K562 (cell line): Measurements from ENCODE around the gene TLCD1. TPM values are rescaled to one million over a fixed set of nuclear protein-coding genes. Genes with fewer than 3 reads are reported as not detected.
A peak's percentile ranks its signal among the peaks of the same experiment; 100 is the strongest.

ENCODE experiments used
- BACH1 ChIP-seq: fragments of 200-800 bp; sonication (Bioruptor generic); IDR thresholded peaks from 2 replicates; pipeline ENCODE4 v1.6.1; 2016; ENCODE audit warnings: missing genetic modification characterization, missing compliant biosample characterization
- BMI1 ChIP-seq: fragments of 150-350 bp; IDR thresholded peaks from 2 replicates; pipeline ENCODE4 v1.6.1; 2014; ENCODE audit warnings: low read length
- CBFA2T3 ChIP-seq: fragments of 450-650 bp; IDR thresholded peaks from 2 replicates; pipeline ENCODE4 v1.6.1; 2017
- KLF6 ChIP-seq: fragments of 250-450 bp; sonication (Bioruptor Pico); IDR thresholded peaks from 2 replicates; pipeline ENCODE4 v1.4.0; 2020; ENCODE audit warnings: mild to moderate bottlenecking, moderate library complexity, borderline replicate concordance
- NONO ChIP-seq, 2 experiments: fragments of 200-400 bp in 1 of 2; fragments of 450-650 bp in 1 of 2; formaldehyde crosslinking in 1 of 2; IDR thresholded peaks; 2 replicates each; pipeline ENCODE4 v1.6.1; 2017; ENCODE audit warnings: low read depth in 2 of 2, mild to moderate bottlenecking in 2 of 2, moderate library complexity in 2 of 2, low read length in 1 of 2
- POLR2G ChIP-seq: fragments of 200-400 bp; formaldehyde crosslinking; IDR thresholded peaks from 2 replicates; pipeline ENCODE4 v1.6.1; 2017; ENCODE audit warnings: low read depth, mild to moderate bottlenecking, antibody characterized with exemption, low read length, moderate library complexity
- RBM22 ChIP-seq: fragments of 200-400 bp; formaldehyde crosslinking; IDR thresholded peaks from 2 replicates; pipeline ENCODE4 v1.6.1; 2018; ENCODE audit warnings: low read length, low read depth; ENCODE audit not compliant: poor library complexity, severe bottlenecking
- SETDB1 ChIP-seq: IDR thresholded peaks from one replicate; pipeline ENCODE4 v1.6.1; 2012; ENCODE audit warnings: low read length, control low read depth, inconsistent platforms
- SOX6 ChIP-seq: fragments of 450-650 bp; IDR thresholded peaks from 2 replicates; pipeline ENCODE4 v1.6.1; 2014; ENCODE audit warnings: mild to moderate bottlenecking
- TAL1 ChIP-seq: fragments of 450-650 bp; IDR thresholded peaks from 2 replicates; pipeline ENCODE4 v1.6.1; 2016; ENCODE audit warnings: mild to moderate bottlenecking
- XRCC4 ChIP-seq: IDR thresholded peaks from one replicate; pipeline ENCODE4 v1.6.1; 2011; ENCODE audit not compliant: insufficient read depth, insufficient read length; ENCODE audit errors: extremely low read depth
- ZNF133 ChIP-seq: fragments of 250-450 bp; sonication (Bioruptor Pico); IDR thresholded peaks from 2 replicates; pipeline ENCODE4 v1.4.0; 2020; ENCODE audit warnings: mild to moderate bottlenecking
- ZNF311 ChIP-seq: fragments of 250-450 bp; sonication (Bioruptor Pico); IDR thresholded peaks from 2 replicates; pipeline ENCODE4 v1.4.0; 2020; ENCODE audit warnings: mild to moderate bottlenecking, moderate library complexity
- ZNF444 ChIP-seq: fragments of 250-450 bp; sonication (Bioruptor Pico); IDR thresholded peaks from 2 replicates; pipeline ENCODE4 v1.4.0; 2020; ENCODE audit warnings: mild to moderate bottlenecking, moderate library complexity
- ZNF707 ChIP-seq: fragments of 250-450 bp; sonication (Bioruptor Pico); conservative IDR thresholded peaks from 2 replicates; pipeline ENCODE4 v1.8.0; 2022; ENCODE audit warnings: inconsistent platforms, mild to moderate bottlenecking, moderate library complexity
- polyA plus RNA-seq, 8 experiments: library from polyadenylated mRNA; depleted of rRNA in 4 of 8; stranded (reverse) in 5 of 8; unstranded in 3 of 8; fragments of >200 nt; fragmentation: Nextera tagmentation in 2 of 8; fragmentation: Illumina TruSeq in 1 of 8; extraction: Ambion mirVana in 2 of 8; extraction: Trizol in 1 of 8; gene quantifications; 2 replicates each; pipeline versions ENCODE4 v1.2.1 to v1.2.3, GENCODE V29; 2011 to 2014; ENCODE audit warnings: inconsistent platforms in 1 of 8, missing spikeins in 1 of 8
- total RNA-seq, 7 experiments: library from RNA; depleted of rRNA in 6 of 7; stranded (reverse); fragments of >200 nt in 6 of 7; fragmentation: Illumina TruSeq in 2 of 7; extraction: Trizol in 2 of 7; gene quantifications; 2 replicates each; pipeline versions ENCODE4 v1.2.1 to v1.2.3, GENCODE V29; 2011 to 2021; ENCODE audit warnings: low replicate concordance in 1 of 7
- TF ChIP-seq, protein P1 (sequence below): sonication (generic); formaldehyde crosslinking; IDR thresholded peaks from 2 replicates; pipeline ENCODE4 v1.8.0; 2022; ENCODE audit warnings: missing genetic modification reagents, mild to moderate bottlenecking, borderline replicate concordance
- TF ChIP-seq, protein P2 (sequence below): fragments of 450-650 bp; formaldehyde crosslinking; IDR thresholded peaks from 2 replicates; pipeline ENCODE4 v1.4.0; 2022; ENCODE audit warnings: missing genetic modification characterization
- TF ChIP-seq, protein P3 (sequence below): sonication (generic); formaldehyde crosslinking; IDR thresholded peaks from 2 replicates; pipeline ENCODE4 v1.8.1; 2023; ENCODE audit warnings: mild to moderate bottlenecking, missing genetic modification reagents
- TF ChIP-seq, protein P4 (sequence below): fragments of 250-450 bp; sonication (Bioruptor Pico); IDR thresholded peaks from 2 replicates; pipeline ENCODE4 v1.8.0; 2022; ENCODE audit warnings: inconsistent platforms, mild to moderate bottlenecking, moderate library complexity, borderline replicate concordance

Gene TLCD1
- total and polyA plus RNA-seq, 9 of the 15 experiments (the other 6 are each of a cell fraction or from before 2014, with no cell fraction given) = 6.8 to 37.7 (median 21.7) TPM

DNA sequence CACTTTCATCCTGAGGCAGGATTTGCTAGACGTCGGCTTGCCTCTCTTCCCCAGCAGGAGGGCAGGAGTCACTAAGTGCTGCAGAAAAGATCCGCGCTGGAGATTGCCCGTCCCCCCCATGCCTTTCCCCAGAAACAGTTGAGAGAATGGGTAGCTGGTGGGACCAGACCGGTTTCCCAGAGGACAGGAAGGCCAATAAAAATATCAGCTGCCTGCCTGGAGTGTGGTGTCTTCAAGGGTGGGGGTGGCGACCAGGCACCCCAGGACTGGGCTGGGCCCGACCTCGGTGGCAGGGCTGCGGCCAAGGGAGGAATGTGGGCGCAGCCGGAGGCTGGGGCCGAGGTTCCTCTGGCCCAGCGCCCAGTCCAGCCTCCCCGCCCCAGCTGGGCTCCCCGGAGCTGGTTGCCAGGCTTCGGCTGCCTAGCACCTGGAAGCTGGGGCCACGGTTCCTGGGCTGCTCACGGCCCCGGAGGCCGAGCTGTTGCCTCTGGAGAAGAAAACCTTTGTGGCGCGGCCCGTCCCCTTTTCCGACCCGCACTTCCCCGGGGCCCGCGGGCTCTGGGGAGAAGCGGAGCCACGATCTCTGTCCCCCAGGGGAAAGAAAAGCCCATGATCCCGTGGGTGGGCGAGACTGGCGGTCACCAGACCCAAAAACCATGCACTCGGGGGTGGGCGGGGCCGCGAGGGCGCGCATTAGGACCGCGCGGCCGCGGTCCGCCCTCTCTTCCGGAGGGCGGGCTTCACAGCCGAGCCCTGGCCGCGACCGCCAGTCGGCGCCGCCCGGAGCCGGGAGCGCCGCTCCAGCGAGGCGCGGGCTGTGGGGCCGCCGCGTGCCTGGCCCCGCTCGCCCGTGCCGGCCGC, 17.4 kb upstream of the TLCD1 start, which contains the start of gene TRAF4 (continued):
- TF ChIP-seq ZNF707 = no peak
- no peak for TF ChIP-seq ZNF311 (CRISPR knock-in tag)
- TF ChIP-seq BACH1 (tag) = no peak
- TF ChIP-seq RBM22 = no peak
- no peak for TF ChIP-seq XRCC4
- TF ChIP-seq BMI1 = no peak
- TF ChIP-seq, protein P1, sequence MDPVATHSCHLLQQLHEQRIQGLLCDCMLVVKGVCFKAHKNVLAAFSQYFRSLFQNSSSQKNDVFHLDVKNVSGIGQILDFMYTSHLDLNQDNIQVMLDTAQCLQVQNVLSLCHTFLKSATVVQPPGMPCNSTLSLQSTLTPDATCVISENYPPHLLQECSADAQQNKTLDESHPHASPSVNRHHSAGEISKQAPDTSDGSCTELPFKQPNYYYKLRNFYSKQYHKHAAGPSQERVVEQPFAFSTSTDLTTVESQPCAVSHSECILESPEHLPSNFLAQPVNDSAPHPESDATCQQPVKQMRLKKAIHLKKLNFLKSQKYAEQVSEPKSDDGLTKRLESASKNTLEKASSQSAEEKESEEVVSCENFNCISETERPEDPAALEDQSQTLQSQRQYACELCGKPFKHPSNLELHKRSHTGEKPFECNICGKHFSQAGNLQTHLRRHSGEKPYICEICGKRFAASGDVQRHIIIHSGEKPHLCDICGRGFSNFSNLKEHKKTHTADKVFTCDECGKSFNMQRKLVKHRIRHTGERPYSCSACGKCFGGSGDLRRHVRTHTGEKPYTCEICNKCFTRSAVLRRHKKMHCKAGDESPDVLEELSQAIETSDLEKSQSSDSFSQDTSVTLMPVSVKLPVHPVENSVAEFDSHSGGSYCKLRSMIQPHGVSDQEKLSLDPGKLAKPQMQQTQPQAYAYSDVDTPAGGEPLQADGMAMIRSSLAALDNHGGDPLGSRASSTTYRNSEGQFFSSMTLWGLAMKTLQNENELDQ (CRISPR knock-in tag) = no peak
- no peak for TF ChIP-seq ZNF133 (CRISPR knock-in tag)
- TF ChIP-seq, protein P2, sequence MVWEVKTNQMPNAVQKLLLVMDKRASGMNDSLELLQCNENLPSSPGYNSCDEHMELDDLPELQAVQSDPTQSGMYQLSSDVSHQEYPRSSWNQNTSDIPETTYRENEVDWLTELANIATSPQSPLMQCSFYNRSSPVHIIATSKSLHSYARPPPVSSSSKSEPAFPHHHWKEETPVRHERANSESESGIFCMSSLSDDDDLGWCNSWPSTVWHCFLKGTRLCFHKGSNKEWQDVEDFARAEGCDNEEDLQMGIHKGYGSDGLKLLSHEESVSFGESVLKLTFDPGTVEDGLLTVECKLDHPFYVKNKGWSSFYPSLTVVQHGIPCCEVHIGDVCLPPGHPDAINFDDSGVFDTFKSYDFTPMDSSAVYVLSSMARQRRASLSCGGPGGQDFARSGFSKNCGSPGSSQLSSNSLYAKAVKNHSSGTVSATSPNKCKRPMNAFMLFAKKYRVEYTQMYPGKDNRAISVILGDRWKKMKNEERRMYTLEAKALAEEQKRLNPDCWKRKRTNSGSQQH = no peak
- TF ChIP-seq, protein P3, sequence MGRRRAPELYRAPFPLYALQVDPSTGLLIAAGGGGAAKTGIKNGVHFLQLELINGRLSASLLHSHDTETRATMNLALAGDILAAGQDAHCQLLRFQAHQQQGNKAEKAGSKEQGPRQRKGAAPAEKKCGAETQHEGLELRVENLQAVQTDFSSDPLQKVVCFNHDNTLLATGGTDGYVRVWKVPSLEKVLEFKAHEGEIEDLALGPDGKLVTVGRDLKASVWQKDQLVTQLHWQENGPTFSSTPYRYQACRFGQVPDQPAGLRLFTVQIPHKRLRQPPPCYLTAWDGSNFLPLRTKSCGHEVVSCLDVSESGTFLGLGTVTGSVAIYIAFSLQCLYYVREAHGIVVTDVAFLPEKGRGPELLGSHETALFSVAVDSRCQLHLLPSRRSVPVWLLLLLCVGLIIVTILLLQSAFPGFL (CRISPR knock-in tag) = 0 out of 2 replicates have a peak, but pooled peaks have one; percentile 83
- no peak; the same call in 1 of the 2 replicates for TF ChIP-seq SOX6
- no peak; the same call in 1 of the 2 replicates for TF ChIP-seq CBFA2T3
- no peak for TF ChIP-seq KLF6 (CRISPR knock-in tag)
- TF ChIP-seq ZNF444 (CRISPR knock-in tag) = no peak
- TF ChIP-seq TAL1 = no peak
- peak; percentile 98 for TF ChIP-seq POLR2G
- TF ChIP-seq NONO (IDR thresholded peaks at IDR 0.05; ENCODE audit: low read depth in 2 of 2, low read length in 1 of 2) = peak in 1 of 2 experiments; percentile 95; a peak in 2 of 4 replicates
- TF ChIP-seq, protein P4, sequence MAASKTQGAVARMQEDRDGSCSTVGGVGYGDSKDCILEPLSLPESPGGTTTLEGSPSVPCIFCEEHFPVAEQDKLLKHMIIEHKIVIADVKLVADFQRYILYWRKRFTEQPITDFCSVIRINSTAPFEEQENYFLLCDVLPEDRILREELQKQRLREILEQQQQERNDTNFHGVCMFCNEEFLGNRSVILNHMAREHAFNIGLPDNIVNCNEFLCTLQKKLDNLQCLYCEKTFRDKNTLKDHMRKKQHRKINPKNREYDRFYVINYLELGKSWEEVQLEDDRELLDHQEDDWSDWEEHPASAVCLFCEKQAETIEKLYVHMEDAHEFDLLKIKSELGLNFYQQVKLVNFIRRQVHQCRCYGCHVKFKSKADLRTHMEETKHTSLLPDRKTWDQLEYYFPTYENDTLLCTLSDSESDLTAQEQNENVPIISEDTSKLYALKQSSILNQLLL (CRISPR knock-in tag) = no peak
- TF ChIP-seq SETDB1 = no peak
